OCI-LY3 (cell line): ENCODE measurements around the gene KAT7.

ENCODE experiments used
- H2AFZ ChIP-seq: fragments of 200-600, 300-600 bp; shearing (Covaris generic); 2 replicates; pipeline ENCODE4 v1.6.0; 2014; ENCODE audit warnings: antibody characterized with exemption, low read depth, low read length
- H3K27ac ChIP-seq: fragments of 200-600, 300-600 bp; sonication (generic); 2 replicates; pipeline ENCODE4 v1.5.1; 2014; ENCODE audit warnings: mild to moderate bottlenecking, low read length, moderate library complexity, mixed read lengths
- H3K27me3 ChIP-seq: fragments of 200-600, 300-600 bp; sonication (generic); 2 replicates; pipeline ENCODE4 v1.6.1; 2014; ENCODE audit warnings: low read depth, low read length, mixed read lengths
- H3K36me3 ChIP-seq: fragments of 200-600, 300-600 bp; sonication (generic); replicated peaks from 2 replicates; pipeline ENCODE3; 2014; ENCODE audit warnings: low read depth, low read length, mixed read lengths
- H3K4me1 ChIP-seq: fragments of 300-600, 200-600 bp; sonication (generic); 2 replicates; pipeline ENCODE4 v1.6.1; 2014; ENCODE audit warnings: low read length, mixed read lengths
- H3K4me2 ChIP-seq: fragments of 200-600, 300-600 bp; sonication (generic); 2 replicates; pipeline ENCODE4 v1.6.1; 2014; ENCODE audit warnings: low read length, mixed read lengths
- H3K4me3 ChIP-seq: fragments of 300-600, 200-600 bp; sonication (generic); 2 replicates; pipeline ENCODE4 v1.5.1; 2014; ENCODE audit warnings: antibody characterized with exemption, mild to moderate bottlenecking, low read length, moderate library complexity
- H3K79me2 ChIP-seq: fragments of 300-600, 200-600 bp; shearing (Covaris generic); 2 replicates; pipeline ENCODE4 v1.6.1; 2014; ENCODE audit warnings: mild to moderate bottlenecking, low read length, mixed read lengths
- H3K9ac ChIP-seq: fragments of 300-600, 200-600 bp; shearing (Covaris generic); 2 replicates; pipeline ENCODE4 v1.6.0; 2014; ENCODE audit warnings: mild to moderate bottlenecking, low read length, moderate library complexity
- H3K9me3 ChIP-seq: fragments of 200-600, 300-600 bp; shearing (Covaris generic); 2 replicates; pipeline ENCODE4 v1.6.1; 2014; ENCODE audit warnings: low read length, mixed read lengths; ENCODE audit not compliant: insufficient read depth
- H4K20me1 ChIP-seq: fragments of 200-600, 300-600 bp; sonication (generic); 2 replicates; pipeline ENCODE4 v1.6.1; 2016; ENCODE audit warnings: low read length, mixed read lengths; ENCODE audit not compliant: insufficient read depth
- CTCF ChIP-seq: fragments of 200-600, 300-600 bp; sonication (generic); IDR thresholded peaks from 2 replicates; pipeline ENCODE4 v1.5.1; 2014; ENCODE audit warnings: antibody characterized with exemption, low read length, low read depth
- EZH2phosphoT487 ChIP-seq: fragments of 200-600 bp; shearing (Covaris generic); IDR thresholded peaks from 2 replicates; pipeline ENCODE4 v1.6.1; 2018; ENCODE audit warnings: antibody characterized with exemption, mixed run types, low read depth

The KAT7 gene

GRCh38 chr17:49764559-49765180 is 23.8 kb upstream of the KAT7 start:
- H3K9ac ChIP-seq: 0 out of 2 replicates have a peak overlapping the region, but pooled peaks have one; percentile 19
- H2AFZ ChIP-seq: peak overlapping the region; percentile 58; the same call in 1 of the 2 replicates
- no peak overlapping the region for H3K27ac ChIP-seq
- no peaks in the 10 kb centered on the region for H3K36me3 ChIP-seq
- peaks cover 17% of the 10 kb centered on the region for H3K27me3 ChIP-seq
- H3K9me3 ChIP-seq: no peaks in the 10 kb centered on the region
- H3K4me1 ChIP-seq: peaks cover 24% of the 10 kb centered on the region
- 0 out of 2 replicates have a peak, but pooled peaks cover 7% of the 10 kb centered on the region for H4K20me1 ChIP-seq
- peak overlapping the region; percentile 91 for H3K4me2 ChIP-seq
- 0 out of 2 replicates have a peak, but pooled peaks cover 3% of the 10 kb centered on the region for H3K79me2 ChIP-seq
- peak overlapping the region; percentile 90 for H3K4me3 ChIP-seq
- TF ChIP-seq CTCF: no peak
- TF ChIP-seq EZH2phosphoT487: no peak

- H3K79me2 ChIP-seq: 0 out of 2 replicates have a peak, but pooled peaks cover 3% of the 10 kb centered on the region
- H3K4me2 ChIP-seq: no peak overlapping the region
- H3K4me1 ChIP-seq: peaks cover 12% of the 10 kb centered on the region
- no peak for TF ChIP-seq CTCF
- no peak for TF ChIP-seq EZH2phosphoT487
- no peak overlapping the region for H2AFZ ChIP-seq
- no peak overlapping the region for H3K4me3 ChIP-seq
- H3K36me3 ChIP-seq: no peaks in the 10 kb centered on the region
- H4K20me1 ChIP-seq: 0 out of 2 replicates have a peak, but pooled peaks cover 2% of the 10 kb centered on the region
- H3K27ac ChIP-seq: no peak overlapping the region
- no peaks in the 10 kb centered on the region for H3K9me3 ChIP-seq
- H3K27me3 ChIP-seq: peaks cover 17% of the 10 kb centered on the region
- H3K9ac ChIP-seq: no peak overlapping the region
These were observed 21.5 kb upstream of the KAT7 start for GRCh38 chr17:49766918-49767530.

- H3K4me3 ChIP-seq: no peak overlapping the region
- no peak overlapping the region for H3K27ac ChIP-seq
- H3K4me1 ChIP-seq: peaks cover 5% of the 10 kb centered on the region; the same call in 1 of the 2 replicates
- H4K20me1 ChIP-seq: no peaks in the 10 kb centered on the region
- no peaks in the 10 kb centered on the region for H3K9me3 ChIP-seq
- H3K4me2 ChIP-seq: no peak overlapping the region
- TF ChIP-seq CTCF: no peak
- no peak for TF ChIP-seq EZH2phosphoT487
- H2AFZ ChIP-seq: no peak overlapping the region
- H3K27me3 ChIP-seq: no peaks in the 10 kb centered on the region
- H3K9ac ChIP-seq: no peak overlapping the region
- no peaks in the 10 kb centered on the region for H3K36me3 ChIP-seq
- H3K79me2 ChIP-seq: no peaks in the 10 kb centered on the region
These were observed 12.8 kb upstream of the KAT7 start for GRCh38 chr17:49775546-49776260.
